Mucosa of descending colon (tissue), 3 donors: Measurements from ENCODE around the gene TRIM29. TPM values are rescaled to one million over a fixed set of nuclear protein-coding genes. Genes with fewer than 3 reads are reported as not detected.

ENCODE experiments used
- ATAC-seq: fragments of 200-7000 bp; cut with Tn5 transposase; one replicate; pipeline ENCODE4 v1.9.1; 2020; ENCODE audit warnings: mild to moderate bottlenecking, moderate library complexity
- DNase-seq, 3 donors: peaks; one replicate each; pipeline ENCODE4 v3.0.0-alpha.2; 2020
- H3K36me3 ChIP-seq: fragments of 200-600 bp; one replicate; pipeline ENCODE4 v1.8.0; 2021; ENCODE audit warnings: low read depth, mild to moderate bottlenecking
- H3K4me1 ChIP-seq: fragments of 200-600 bp; one replicate; pipeline ENCODE4 v1.8.0; 2021; ENCODE audit warnings: low read depth, mild to moderate bottlenecking
- H3K4me3 ChIP-seq: fragments of 200-600 bp; one replicate; pipeline ENCODE4 v1.8.0; 2021; ENCODE audit warnings: mild to moderate bottlenecking
- H3K9me3 ChIP-seq: fragments of 200-600 bp; one replicate; pipeline ENCODE4 v1.8.0; 2021; ENCODE audit warnings: mild to moderate bottlenecking
- intact Hi-C, 2 donors: fragments of 100-400 bp; cut with DNase I in 1 of 2; cut with micrococcal nuclease in 1 of 2; formaldehyde crosslinking; loops; one replicate each; pipeline versions ENCODE4 v1.11.0 to v1.11.1; 2022; cut with DNase I, micrococcal nuclease
- total RNA-seq, 3 donors: library from RNA; stranded (reverse); fragmentation: NEBNext Ultra II Directional in 2 of 3; extraction: Animal tissue kit (Norgen Biotek cat#: 25700) in 2 of 3; gene quantifications; one replicate each; pipeline versions ENCODE4 v1.2.1 to v1.2.4, GENCODE V29; 2021 to 2023
- TF ChIP-seq, protein P1 (sequence below): fragments of 200-600 bp; IDR thresholded peaks from one replicate; pipeline ENCODE4 v1.8.0; 2022; ENCODE audit warnings: antibody characterized with exemption, mild to moderate bottlenecking
- donor health status: DM: no; HTN: no; CAD: no; lungs with moderate emphysema.
- donor health status: DM: no; HTN: no; CAD: no.
- donor health status: DM: no; HTN: yes; CAD: no.

TRIM29 gene
- total RNA-seq, 3 donors from 2014 or later = 4.0 to 6.3 (median 5.4) TPM

DNA sequence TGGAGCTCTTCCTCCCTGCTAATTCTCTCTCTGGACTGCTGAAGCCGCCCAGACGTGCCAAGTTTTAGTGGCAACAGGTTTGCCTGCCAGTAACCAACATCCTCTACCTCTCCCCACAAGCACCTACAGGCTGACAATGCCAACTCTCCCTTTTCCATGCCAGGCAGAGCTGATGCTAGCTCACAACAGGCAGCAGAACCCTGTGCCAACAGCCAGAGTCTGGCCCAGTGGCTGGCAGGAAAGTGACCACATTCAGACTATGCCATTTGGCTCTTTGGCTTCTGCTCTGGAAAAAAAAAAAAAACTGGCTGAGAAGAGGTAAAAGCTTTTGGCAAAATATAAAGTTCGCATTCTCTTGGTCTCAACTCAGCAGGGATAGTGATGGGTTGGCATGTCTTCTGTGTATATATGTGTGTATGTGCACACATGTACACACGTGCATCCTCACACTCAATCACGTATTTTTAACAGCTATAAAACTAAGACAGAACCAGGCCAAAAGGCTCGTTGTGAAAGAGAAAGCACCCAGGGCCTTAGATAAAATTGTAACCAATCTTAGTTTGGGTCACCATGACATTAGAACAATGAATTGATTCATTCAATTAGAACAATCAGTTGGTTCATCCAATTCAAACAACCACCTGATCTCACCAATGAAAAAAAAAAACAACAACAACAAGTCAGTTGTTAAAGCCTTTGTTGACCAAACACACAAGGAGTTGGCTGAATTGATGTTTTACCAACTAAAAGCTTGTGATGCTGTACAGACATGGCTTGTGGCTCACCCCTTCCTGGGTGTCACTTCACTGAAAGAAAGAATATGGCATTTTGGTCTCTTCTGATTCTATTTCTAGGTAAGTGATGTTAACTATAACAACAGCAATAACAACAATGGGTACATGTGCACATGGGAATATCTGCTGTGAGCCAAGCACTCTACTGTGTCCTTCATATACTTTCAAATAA lies 48.6 kb downstream of the TRIM29 start:
- Histone ChIP-seq H3K4me3 (no peak overlapping the region), H3K4me1 (no peaks in the 10 kb centered on the region), H3K36me3 (no peaks in the 10 kb centered on the region), H3K9me3 (no peaks in the 10 kb centered on the region)
- TF ChIP-seq, protein P1, sequence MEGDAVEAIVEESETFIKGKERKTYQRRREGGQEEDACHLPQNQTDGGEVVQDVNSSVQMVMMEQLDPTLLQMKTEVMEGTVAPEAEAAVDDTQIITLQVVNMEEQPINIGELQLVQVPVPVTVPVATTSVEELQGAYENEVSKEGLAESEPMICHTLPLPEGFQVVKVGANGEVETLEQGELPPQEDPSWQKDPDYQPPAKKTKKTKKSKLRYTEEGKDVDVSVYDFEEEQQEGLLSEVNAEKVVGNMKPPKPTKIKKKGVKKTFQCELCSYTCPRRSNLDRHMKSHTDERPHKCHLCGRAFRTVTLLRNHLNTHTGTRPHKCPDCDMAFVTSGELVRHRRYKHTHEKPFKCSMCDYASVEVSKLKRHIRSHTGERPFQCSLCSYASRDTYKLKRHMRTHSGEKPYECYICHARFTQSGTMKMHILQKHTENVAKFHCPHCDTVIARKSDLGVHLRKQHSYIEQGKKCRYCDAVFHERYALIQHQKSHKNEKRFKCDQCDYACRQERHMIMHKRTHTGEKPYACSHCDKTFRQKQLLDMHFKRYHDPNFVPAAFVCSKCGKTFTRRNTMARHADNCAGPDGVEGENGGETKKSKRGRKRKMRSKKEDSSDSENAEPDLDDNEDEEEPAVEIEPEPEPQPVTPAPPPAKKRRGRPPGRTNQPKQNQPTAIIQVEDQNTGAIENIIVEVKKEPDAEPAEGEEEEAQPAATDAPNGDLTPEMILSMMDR = no peak
- ATAC-seq = no peak
- no peak for DNase-seq
- intact Hi-C loops = no loop called here

DNA sequence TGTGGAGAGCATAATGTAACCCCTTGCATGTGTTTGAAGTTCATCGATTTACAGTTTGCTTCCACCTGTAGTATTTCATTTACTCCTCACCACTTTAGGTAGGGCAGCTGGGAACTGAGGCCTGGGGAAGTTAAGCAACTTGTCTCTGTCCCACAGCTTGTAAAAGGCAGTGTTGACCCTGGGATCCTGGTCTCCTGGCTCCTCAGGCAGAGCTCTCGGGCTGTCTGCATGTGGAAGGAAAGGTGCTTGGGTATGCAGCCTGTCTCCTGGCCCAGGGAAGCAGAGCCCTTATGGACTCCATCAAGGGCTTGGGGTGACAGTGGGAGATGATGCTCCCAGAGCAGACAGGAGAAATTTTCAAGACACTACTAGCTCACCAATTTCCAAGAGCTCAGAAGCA lies 49.9 kb downstream of the TRIM29 start:
- Histone ChIP-seq H3K9me3 (no peaks in the 10 kb centered on the region), H3K4me1 (no peaks in the 10 kb centered on the region), H3K4me3 (no peak overlapping the region), H3K36me3 (no peaks in the 10 kb centered on the region)
- no peak for ATAC-seq
- TF ChIP-seq, protein P1 = no peak
- DNase-seq = no peak
- intact Hi-C loops = no loop called here

- ATAC-seq (no peak), DNase-seq (no peak)
- H3K36me3 ChIP-seq = no peaks in the 10 kb centered on the region
- no peaks in the 10 kb centered on the region for H3K4me1 ChIP-seq
- TF ChIP-seq, protein P1 = no peak
- intact Hi-C loops = no loop called here
- no peaks in the 10 kb centered on the region for H3K9me3 ChIP-seq
- no peak overlapping the region for H3K4me3 ChIP-seq
These were observed 51.3 kb downstream of the TRIM29 start for GRCh38 chr11:120086651-120087050.

DNA sequence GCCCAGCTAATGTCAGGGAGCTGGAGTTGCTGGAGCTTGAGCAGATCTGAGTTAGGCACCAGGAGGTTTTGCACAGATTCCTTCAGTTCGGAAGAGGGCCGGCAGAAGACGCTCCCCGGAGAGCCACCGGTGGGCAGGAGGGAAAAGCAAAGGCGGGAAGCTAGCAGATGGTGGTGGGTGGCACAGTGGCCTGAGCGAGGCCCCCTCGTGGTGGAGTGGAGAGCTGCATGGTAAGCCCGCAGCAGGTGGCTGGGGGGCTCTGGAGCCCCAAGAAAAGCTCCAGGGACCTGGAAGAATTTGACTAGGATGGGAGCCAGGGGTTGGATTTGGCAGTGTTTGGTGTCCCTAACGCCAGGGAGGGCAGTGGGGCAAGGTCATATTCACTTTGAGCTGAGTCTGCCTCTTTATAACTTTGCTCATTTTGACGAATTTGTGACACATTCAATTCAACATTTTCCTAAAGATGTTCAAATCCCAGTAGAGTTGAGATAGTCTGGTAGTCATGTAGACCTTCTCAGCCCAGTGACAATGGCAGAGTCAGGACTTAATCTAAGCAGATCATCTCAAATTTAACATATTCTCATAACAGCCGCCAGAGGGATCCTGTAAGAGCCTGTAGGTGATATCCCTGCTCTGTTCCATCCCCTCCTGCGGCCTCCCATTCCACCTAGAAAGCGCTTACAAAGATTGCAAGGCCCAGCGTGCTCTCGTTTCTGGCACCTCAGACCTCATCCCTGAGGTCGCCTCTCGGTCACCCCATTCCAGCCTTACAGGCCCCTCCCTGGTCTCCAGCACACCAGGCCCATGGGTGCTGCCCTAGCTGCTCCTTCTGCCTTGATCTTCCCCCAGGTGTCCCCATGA lies 57.9 kb downstream of the TRIM29 start:
- TF ChIP-seq, protein P1 = peak; percentile 41
- Histone ChIP-seq H3K4me3 (no peak overlapping the region), H3K9me3 (no peaks in the 10 kb centered on the region), H3K36me3 (no peaks in the 10 kb centered on the region), H3K4me1 (no peaks in the 10 kb centered on the region)
- DNase-seq (peak in 2 of 3 donors; percentile 39 to 41), ATAC-seq (peak; percentile 53)
- intact Hi-C loops = no loop called here

GRCh38 chr11:120078397-120078796 lies 59.5 kb downstream of the TRIM29 start:
- Histone ChIP-seq H3K9me3 (no peaks in the 10 kb centered on the region), H3K36me3 (no peaks in the 10 kb centered on the region), H3K4me1 (no peaks in the 10 kb centered on the region), H3K4me3 (no peak overlapping the region)
- DNase-seq = no peak
- intact Hi-C loops = no loop called here
- ATAC-seq = no peak
- TF ChIP-seq, protein P1 = no peak
